DLD1 (cell line): Measurements from ENCODE around the gene COMP.

ENCODE experiments used
- in situ Hi-C: cut with HindIII; loops from 2 replicates; pipeline ENCODE4 v1.10.0; 2017; ENCODE audit warnings: low sequenced_read_pairs

The COMP gene

DNA sequence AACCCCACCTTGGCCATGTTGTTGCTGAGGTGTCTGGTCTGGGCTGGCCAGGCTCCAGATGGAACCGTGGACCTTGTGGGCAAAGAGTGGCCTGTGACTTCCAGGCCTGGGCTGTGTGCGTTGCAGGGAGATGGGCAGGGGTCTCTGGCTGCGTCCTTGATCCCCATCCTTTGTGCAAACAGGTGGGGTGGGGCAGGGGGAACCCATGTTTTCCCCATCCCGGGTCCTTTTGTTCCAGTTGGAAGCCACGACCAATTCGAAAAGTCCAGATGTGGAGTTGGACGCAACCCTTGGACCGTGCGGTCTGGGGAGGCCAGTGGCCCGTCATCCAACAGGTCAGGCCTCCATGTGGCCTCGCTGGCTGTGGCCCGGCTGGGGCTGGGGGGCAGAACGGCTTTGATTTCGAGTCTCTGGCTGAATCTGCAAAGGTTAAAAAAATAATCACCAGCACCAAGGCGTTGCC, 13.1 kb upstream of the COMP start:
- in situ Hi-C loops = no loop called here

DNA sequence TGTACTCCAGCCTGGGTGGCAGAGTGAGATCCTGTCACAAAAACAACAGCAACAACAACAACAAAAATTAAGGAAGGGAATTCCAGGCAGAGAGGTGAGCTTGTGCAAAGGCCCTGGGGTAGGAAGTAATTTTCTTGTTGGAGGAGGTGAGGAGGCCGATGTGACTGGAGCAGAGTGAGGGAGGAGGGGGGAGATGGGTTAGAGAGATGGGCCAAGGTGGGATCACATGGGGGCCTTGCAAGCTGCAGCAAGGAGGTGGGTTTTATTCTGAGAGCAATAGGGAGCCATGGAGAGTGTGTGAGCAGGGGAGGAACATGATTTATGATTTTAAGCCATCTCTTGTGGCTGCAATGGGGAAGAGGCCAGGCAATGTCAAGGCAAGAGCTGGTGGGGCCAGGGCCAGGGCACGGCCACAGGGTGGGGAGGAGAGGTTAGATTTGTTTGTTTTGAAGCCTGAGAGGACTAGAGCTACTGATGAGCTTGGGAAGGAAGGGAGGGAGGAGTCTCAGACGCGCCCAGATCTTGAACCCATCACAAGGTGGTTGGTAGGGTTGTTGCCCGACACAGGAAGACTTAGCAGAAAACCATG, 12.5 kb upstream of the COMP start:
- in situ Hi-C loops = no loop called here

DNA sequence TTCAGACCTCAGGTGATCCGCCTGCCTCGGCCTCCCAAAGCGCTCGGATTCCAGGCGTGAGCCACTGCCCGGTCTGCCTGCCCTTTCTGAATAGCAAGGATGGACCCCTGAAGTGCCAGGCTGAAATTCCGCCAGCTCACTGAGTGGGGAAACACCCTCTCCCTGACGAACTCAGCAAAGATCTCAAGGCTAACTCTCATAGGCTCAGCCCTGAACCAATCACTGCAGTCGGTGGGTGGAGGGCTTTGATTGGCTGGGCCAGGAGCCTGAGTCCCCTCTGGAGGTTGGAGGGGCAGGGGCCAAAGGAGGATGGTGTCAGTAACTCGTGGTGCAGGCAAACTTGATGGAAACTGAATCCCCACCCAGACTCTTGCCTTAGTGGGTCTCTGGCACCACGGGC, 11.2 kb upstream of the COMP start:
- in situ Hi-C loops = no loop called here

DNA sequence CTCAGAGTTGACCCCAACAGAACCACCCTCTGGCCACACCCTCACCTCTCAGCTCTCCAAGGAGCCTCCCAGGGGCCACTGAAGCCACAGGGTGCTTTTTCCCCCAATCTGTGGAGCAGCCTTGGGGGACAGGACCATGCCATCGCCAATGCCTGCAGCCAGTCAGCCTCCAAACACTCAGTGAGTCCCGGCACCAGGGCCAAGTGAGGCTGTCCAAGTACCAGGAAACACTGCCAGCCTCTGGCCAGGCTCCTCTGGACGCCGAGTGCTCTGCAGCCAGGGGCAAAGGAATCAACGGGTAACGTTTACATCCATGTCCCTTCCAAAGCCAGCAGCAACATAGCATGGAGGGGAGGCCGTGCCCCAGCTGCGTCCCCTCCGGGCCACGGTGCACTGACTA, 9.5 kb upstream of the COMP start:
- in situ Hi-C loops = no loop called here

DNA sequence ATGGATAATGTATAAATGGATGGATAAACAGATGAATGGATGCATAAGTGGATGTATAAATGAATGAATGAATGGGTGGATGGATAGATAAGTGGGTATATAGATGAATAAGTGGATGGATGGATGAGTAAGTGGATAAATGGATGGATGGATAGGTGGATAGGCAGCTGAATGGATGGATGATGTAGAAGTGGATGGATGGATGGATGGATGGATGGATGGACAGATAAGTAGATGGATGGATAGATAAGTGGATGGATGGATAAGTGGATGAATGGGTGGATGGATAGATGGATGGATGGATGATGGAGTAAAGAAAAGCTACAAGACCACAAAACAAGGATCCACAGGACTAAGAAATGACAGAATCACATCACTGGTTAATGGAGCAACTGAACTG, 9.0 kb upstream of the COMP start:
- in situ Hi-C loops = no loop called here

DNA sequence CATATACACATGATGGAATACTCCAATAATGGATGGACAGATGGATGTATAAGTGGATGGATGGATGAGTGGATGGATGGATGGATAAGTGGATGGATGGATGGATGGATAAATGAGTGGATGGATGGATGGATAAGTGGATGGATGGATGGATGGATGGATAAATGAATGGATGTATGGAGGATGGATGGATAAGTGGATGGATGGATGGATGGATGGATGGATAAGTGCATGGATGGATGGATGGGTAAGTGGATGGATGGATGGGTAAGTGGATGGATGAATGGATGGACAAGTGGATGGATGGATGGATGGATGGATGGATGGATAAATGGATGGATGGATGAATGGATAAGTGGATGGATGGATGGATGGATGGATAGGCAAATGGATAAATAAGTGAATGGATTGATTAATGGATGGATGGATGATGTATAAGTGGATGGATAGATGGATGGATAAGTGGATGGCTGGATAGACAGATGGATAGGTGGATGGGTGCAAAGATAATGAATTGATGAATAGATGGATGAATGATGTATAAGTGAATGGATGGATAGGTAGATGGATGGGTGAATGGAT, 8.4 kb upstream of the COMP start:
- in situ Hi-C loops = no loop called here

DNA sequence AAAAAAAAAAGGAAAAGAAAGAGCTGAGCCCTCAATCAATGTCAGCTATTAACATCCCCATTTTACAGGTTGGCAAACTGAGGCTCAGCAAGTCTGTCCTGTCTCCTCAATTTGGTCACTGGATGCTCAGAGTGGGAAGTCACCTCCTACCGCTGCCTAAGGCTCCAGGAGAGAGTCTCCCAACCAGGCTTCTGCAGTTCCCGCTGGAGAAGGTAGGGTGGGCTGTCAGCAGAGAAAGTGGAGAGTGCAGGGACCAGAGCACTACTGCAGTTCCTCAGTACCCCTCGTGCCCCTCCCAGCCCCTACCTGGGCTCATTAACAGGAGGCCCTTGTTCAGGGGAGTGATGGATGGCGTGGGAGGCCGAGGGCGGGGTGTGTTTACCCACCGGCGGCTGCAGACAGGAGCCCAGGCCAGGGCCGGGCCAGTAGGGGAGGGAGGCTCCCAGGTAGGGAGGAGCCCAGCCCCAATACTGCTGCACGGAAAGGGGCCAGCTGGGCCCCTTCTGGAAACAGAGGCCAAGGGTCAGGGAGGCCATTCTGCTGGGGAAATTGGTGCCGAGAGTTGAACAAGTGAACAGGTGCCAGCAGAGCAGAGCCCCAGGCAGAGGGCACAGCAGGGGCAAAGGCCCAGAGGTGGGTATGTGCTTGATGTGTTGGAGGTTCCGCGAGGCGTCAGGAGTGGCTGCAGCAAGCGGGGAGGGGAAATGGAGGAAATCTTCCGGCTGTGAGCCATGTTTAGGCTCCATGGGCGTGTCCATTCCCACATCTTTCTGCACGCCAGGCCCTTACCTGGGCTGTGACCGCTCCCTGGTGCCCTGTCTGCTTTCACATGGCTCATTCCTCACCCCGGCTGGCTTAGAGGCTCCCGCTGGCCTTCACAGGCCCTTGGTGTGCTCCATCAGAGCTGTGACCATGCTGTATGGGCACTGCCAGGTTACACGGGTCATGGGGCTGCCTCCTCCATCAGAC, 7.6 kb upstream of the COMP start:
- in situ Hi-C loops = no loop called here

DNA sequence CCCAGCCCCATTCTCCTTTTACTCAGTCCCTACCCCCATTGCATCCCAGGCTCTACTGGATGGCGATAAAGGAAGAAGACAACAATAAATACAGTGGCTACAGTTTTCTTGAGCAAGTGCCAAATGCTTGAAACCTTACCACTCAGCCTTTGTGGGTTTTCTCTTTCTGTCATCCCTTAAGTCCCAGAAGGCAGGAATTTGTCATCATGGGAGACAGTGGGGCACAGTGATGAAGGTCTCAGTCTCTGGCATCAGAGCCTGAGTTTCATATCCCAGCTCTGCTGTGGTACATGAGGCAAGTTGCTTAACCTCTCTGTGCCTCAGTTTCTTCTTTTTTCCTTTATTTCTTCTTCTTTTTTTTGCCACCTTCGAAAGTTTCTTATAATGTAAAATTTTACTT, 5.1 kb upstream of the COMP start:
- in situ Hi-C loops = no loop called here

DNA sequence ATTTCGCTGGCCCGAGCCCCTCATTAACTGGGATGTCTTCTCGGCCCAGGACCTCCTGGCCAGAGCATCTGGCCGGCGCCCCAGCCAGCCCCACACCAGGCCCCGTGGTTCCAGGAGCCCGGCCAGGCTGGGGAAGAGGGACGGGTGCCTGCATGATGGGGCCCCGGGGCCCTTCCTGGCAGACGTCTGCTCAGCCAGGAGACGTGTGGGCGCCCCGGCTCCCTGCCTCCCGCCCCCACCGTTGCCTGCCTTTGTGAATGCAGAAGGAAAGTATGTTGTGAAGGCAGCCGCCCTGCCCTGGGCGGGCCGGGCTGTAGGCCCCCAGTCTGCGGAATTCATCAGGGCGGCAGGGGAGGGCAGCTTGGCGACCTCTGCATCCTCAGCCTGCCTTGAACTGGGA, 4.4 kb upstream of the COMP start:
- in situ Hi-C loops = no loop called here

DNA sequence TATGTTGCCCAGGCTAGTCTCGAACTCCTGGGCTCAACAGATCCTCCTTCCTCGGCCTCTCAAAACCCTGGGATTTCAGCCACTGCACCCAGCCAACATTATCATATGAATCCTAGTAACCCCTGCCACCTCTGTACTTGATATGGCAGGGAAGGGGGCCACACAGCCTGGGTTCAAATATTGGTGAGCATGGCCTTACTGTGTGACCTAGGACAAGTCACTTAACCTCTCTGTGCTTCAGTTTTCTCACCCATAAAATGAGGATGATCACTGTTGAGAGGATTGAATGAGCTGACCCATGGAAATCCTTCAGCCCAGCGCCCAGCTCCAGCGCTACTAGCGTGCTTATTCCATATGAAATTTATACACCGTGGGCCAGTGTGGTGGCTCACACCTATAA, 3.6 kb upstream of the COMP start:
- in situ Hi-C loops = no loop called here

DNA sequence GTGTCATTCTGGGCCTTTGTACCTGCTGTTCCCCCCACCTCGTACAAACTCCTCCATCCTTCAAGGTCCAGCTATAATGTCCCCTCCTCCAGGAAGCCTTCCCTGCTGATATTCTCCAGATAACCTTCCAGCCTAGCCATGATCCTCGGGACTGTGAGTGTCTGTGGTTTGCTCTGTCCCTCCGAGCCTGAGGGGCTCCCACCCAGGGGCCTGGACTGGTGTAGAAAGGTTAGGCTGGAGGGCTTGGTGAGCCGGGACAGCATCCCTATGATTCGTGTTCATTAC, 2.9 kb upstream of the COMP start:
- in situ Hi-C loops = no loop called here

DNA sequence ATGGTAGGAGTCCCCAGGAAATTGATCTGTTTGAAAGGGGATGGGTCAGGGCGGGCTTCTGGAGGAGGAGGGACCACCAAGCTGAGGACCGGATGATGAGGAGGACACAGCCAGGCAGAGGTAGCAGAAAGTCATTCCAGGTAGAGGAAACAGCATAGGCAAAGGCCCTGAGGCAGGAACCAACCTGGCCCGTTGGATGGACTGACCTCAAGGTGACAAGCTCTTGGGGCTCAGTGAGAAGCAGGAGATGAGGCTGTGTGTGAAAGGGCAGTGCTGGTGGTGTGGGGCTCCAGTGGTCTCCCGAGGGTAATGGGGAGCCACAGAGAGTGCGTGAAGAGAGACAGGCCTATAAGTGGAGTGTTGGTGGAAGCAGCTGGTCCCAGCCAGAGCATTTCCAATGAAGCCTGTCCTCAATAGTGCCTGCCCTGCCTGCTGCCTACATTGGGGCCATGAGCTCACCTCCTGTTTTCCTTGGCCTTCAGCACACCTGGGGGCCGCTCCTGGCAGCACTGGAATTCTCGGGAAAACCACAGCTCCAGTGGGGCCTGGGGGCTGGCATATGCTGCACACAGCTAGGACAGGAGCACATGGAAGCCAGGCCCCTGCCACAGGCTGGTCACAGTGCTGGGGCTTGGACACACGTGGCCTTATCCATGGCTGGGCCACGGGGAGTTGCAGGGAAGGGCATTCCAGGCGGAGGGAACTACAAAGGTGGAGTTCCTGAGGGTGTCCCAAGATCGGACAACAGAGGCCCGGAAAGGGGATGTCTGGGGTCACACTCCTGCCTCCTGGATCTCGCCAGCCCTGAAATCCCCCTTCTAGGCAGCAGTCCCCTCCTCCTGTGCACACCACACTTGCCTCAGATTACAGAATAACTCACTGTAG, 2.3 kb upstream of the COMP start:
- in situ Hi-C loops = no loop called here

DNA sequence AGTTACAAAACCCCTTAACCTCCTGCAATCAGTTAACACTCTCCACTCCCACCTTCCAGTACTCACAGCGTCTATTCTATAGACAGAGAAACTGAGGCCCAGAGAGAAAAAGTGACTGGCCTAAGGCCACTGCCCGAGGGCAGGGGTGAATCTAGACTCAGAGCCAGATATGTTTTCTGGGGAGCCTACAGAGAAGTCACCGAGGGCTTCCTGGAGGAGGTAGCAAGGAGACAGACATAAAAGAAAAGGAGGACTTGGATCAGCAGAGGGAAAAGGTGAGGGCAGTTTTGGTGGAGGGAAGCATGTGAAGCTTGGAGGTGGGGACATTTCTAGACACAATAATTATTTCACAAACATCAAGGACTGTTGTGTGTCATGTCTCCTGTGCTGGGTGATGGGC, 1.6 kb upstream of the COMP start:
- in situ Hi-C loops = no loop called here

DNA sequence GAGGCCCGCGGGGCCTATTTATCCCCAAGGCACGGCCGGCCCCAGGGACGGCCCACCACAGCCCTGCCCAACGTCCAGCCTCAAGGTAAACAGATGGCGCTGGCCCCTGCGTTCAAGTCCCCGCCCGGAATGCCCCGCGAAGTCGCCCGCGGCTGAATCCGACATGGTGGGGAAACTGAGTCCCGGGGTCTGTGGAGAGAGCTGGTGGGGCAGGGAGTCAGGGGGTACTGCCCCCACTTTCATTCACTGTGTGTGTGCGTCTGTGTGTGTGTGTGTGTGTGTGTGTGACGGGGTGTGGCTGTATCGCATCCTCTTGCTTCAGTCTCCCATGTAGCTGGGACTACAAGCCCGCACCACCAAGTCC, 192 bp upstream of the COMP start:
- in situ Hi-C loops = no loop called here

DNA sequence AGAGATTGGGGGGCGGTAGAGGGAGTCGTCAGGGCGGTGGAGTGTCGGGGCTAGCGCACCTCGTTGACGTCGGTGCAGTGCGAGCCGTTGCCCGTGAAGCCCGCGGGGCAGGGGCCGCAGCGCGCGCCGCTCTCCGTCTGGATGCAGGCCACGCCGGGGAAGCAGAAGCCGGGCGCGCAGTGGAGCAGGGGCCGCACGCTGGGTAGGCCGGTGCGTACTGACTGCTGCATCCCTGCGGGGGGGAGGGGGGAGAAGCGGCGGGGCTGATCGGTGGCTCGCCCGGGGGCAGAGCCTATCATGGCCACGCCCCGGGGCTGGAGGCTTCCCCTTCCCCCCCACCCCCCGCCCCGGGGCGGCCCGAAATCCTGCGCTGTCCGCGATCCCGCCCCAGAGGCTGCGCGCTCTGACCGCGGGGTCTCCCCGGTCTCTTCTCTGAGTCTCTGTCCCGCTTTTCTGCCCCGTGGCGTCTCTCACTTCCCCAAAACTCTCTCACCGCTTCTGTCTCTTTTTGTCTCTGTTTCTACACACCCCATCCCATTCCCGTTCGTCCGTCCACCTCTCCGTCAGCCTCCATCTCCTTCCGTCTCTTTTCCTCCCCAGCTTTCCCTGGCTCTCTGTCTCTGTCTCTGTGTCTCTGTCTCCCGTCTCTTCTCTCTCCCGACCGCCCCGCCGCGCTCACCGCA, 1.1 kb downstream of the COMP start:
- in situ Hi-C loops = no loop called here

DNA sequence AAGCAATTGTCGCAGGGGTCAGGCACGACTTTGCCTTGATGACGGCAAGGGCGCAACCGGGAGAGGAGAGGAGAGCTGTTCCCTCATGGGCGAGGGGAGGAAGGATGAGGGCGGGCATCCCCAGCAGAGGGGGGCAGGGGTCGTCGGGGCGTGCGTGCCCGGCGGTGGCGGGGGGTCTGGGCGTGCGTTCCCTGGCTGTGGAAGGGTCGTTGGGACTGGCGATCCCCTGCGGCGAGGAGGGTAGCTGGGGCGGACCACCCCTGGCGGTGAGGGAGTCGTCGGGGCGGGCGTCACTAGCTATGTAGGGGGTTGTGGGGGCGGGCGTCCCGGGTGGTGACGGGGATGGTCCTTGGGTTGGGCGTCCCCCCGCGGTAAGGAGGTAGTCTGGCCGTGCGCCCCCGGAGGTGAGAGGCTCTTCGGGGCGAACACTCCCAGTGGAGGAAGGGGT, 1.7 kb downstream of the COMP start:
- in situ Hi-C loops = no loop called here

DNA sequence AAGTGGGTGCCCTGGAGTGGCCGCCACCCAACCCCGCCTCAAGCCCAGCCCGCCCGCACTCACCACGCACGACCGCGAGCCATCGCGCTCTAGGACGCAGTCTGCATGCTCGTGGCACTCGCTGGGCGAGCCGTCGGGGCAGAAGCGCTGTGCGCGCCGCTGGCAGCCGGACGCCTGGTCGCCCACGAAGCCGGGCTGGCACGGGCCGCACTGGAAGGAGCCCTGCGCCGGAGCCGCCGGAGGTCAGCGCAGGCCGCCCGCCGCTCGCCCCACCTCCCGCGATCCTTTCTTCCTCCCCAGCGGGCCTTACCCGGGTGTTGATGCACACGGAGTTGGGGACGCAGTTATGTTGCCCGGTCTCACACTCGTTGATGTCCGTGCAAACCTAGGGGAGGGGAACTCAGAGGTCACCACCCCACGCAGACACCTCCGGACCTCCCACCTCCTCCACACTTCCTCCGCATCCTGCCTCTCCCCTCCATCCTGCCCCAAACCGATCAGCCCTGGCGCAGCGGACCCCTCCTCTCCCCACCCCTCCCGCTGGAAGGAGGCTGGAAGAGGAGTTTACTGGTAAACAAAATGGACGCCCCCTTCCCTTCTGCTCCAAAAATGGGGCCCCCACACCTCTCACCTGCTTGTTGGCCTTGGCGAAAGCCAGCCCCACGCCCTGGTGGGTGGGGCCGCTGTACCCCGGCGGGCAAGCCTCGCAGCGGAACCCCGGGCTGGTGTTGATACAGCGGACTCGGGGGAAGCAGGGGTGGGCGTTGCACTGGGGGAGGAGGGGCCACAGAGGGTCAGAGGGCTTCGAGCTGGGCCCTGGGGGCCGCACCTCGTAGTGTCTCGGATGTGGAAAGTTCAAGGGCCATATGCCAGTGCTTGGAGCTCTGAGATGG, 2.3 kb downstream of the COMP start:
- in situ Hi-C loops = no loop called here

DNA sequence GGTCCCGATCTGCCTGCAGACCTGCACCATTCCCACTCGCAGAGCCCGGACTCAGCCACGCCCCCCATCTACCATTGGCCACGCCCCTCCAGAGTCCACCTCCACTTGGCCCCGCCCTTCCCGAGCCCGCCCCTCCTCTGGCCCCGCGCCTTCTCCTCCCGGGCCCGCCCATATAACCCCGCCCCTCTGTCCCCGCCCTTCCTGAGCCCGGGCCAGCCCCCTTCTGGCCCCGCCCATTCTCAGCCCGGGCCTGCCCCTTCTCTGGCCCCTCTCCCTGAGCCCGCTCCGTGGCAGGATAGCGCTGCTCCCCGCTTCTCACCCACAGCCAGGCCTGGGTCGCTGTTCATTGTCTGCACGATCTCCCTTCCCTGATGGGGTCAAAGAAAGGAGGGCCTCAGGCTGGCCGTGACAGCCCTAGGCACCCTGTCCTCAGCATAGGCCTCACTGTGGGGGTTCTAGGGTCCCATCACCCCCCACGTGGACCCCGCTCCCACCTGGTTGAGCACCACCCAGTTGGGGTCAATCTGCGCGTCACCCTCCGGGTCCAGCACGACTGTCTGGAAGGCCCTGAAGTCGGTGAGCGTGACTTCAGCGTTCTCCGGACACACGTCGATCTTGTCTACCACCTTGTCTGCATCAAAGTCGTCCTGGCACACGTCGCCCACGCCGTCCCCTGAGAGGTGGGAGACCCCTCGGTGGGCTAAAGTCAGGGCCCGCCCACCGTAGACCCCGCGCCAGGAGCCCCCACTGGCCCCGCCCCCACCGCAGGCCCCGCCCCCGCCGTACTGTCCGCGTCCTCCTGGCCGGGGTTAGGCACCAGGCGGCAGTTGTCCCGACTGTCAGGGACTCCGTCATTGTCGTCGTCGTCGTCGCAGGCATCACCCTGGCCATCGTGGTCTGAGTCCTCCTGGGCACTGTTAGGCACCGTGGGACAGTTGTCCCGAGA, 5.7 kb downstream of the COMP start:
- in situ Hi-C loops = no loop called here

DNA sequence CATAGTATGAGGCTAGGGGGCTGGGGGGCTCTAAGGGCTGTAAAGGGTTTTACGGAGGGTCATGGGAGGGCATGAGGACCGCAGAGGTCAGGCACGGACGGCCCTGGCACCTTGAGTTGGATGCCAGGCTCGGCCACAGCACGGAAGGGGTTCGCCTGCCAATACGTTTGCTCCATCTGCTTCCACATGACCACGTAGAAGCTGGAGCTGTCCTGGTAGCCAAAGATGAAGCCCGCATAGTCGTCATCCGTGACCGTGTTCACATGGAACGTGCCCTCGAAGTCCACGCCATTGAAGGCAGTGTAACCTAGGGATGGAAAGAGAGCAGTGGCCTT, 6.4 kb downstream of the COMP start:
- in situ Hi-C loops = no loop called here
